H9 (cell line): Measurements from ENCODE around the gene CTIF. TPM values are rescaled to one million over a fixed set of nuclear protein-coding genes. Genes with fewer than 3 reads are reported as not detected.

Source experiments
- DNase-seq: peaks from one replicate; pipeline ENCODE4 v3.0.0-alpha.2; 2017
- H2AFZ ChIP-seq: one replicate; pipeline ENCODE4 v1.6.1; 2013; ENCODE audit warnings: mild to moderate bottlenecking, low read length, control low read depth, moderate library complexity
- H2AK5ac ChIP-seq: 2 replicates; pipeline ENCODE4 v1.6.1; 2013; ENCODE audit warnings: low read length, control low read depth, mixed read lengths; ENCODE audit not compliant: insufficient read length
- H2BK120ac ChIP-seq: one replicate; pipeline ENCODE4 v1.6.1; 2013; ENCODE audit warnings: low read depth, mild to moderate bottlenecking, low read length, control low read depth, inconsistent platforms; ENCODE audit not compliant: poor library complexity, severe bottlenecking
- H2BK12ac ChIP-seq: 2 replicates; pipeline ENCODE4 v1.6.1; 2013; ENCODE audit warnings: low read length, control low read depth, mixed read lengths, low read depth; ENCODE audit not compliant: insufficient read length
- H2BK15ac ChIP-seq: 2 replicates; pipeline ENCODE4 v1.6.1; 2013; ENCODE audit warnings: low read depth, low read length, control low read depth
- H2BK20ac ChIP-seq: one replicate; pipeline ENCODE4 v1.6.1; 2013; ENCODE audit warnings: low read depth, mild to moderate bottlenecking, low read length, control low read depth, inconsistent platforms; ENCODE audit not compliant: poor library complexity, severe bottlenecking
- H2BK5ac ChIP-seq: 2 replicates; pipeline ENCODE4 v1.6.1; 2013; ENCODE audit warnings: low read length, control low read depth, mixed read lengths; ENCODE audit not compliant: insufficient read length
- H3K14ac ChIP-seq: 2 replicates; pipeline ENCODE4 v1.6.1; 2013; ENCODE audit warnings: low read length, control low read depth; ENCODE audit not compliant: insufficient read depth
- H3K18ac ChIP-seq: 2 replicates; pipeline ENCODE4 v1.6.1; 2013; ENCODE audit warnings: low read depth, mild to moderate bottlenecking, mixed read lengths, low read length, control low read depth; ENCODE audit not compliant: insufficient read length
- H3K23ac ChIP-seq: 2 replicates; pipeline ENCODE4 v1.6.1; 2013; ENCODE audit warnings: low read length, control low read depth, mixed read lengths, low read depth; ENCODE audit not compliant: insufficient read length
- H3K23me2 ChIP-seq: 2 replicates; pipeline ENCODE4 v1.6.1; 2013; ENCODE audit warnings: low read depth, mild to moderate bottlenecking, mixed read lengths, low read length, control low read depth; ENCODE audit not compliant: insufficient read length, poor library complexity, severe bottlenecking
- H3K27ac ChIP-seq: 2 replicates; pipeline ENCODE4 v1.5.1; 2013; ENCODE audit warnings: low read length, control low read depth, mixed read lengths, low read depth; ENCODE audit not compliant: insufficient read length
- H3K27me3 ChIP-seq: 2 replicates; pipeline ENCODE4 v1.6.1; 2013; ENCODE audit warnings: low read length, control low read depth, inconsistent platforms; ENCODE audit not compliant: insufficient read depth
- H3K4ac ChIP-seq: 2 replicates; pipeline ENCODE4 v1.6.1; 2013; ENCODE audit warnings: low read depth, mild to moderate bottlenecking, control low read depth, inconsistent platforms, low read length, moderate library complexity
- H3K4me1 ChIP-seq: 2 replicates; pipeline ENCODE4 v1.6.1; 2013; ENCODE audit warnings: low read length, control low read depth, inconsistent platforms; ENCODE audit not compliant: insufficient read depth
- H3K4me2 ChIP-seq: 2 replicates; pipeline ENCODE4 v1.6.1; 2013; ENCODE audit warnings: low read length, control low read depth, mixed read lengths; ENCODE audit not compliant: insufficient read length, insufficient read depth
- H3K56ac ChIP-seq: 2 replicates; pipeline ENCODE4 v1.6.1; 2013; ENCODE audit warnings: low read depth, mild to moderate bottlenecking, mixed read lengths, low read length, control low read depth; ENCODE audit not compliant: insufficient read length
- H3K79me1 ChIP-seq: 2 replicates; pipeline ENCODE4 v1.6.1; 2013; ENCODE audit warnings: low read depth, mild to moderate bottlenecking, moderate library complexity, low read length, control low read depth, inconsistent platforms; ENCODE audit not compliant: insufficient read depth, poor library complexity, severe bottlenecking
- H3K79me2 ChIP-seq: 2 replicates; pipeline ENCODE4 v1.6.1; 2013; ENCODE audit warnings: low read length, control low read depth, inconsistent platforms; ENCODE audit not compliant: insufficient read depth
- H3K9ac ChIP-seq: 2 replicates; pipeline ENCODE4 v1.6.1; 2013; ENCODE audit warnings: low read length, control low read depth, mixed read lengths; ENCODE audit not compliant: insufficient read length; ENCODE audit errors: extremely low read depth
- H3K9me3 ChIP-seq: one replicate; pipeline ENCODE4 v1.6.1; 2013; ENCODE audit warnings: low read depth, low read length, inconsistent platforms; ENCODE audit not compliant: control insufficient read depth
- H3T11ph ChIP-seq: one replicate; pipeline ENCODE4 v1.6.1; 2013; ENCODE audit warnings: mild to moderate bottlenecking, low read length, control low read depth, inconsistent platforms
- H4K20me1 ChIP-seq: one replicate; pipeline ENCODE4 v1.6.1; 2013; ENCODE audit not compliant: control insufficient read depth, insufficient read length, insufficient read depth
- H4K5ac ChIP-seq: 2 replicates; pipeline ENCODE4 v1.6.1; 2013; ENCODE audit warnings: low read depth, mild to moderate bottlenecking, mixed read lengths, low read length, control low read depth; ENCODE audit not compliant: insufficient read length
- H4K8ac ChIP-seq: replicated peaks from 2 replicates; pipeline ENCODE4 v1.6.1; 2013; ENCODE audit warnings: low read length, control low read depth, mixed read lengths, low read depth; ENCODE audit not compliant: insufficient read length
- H4K91ac ChIP-seq: 2 replicates; pipeline ENCODE4 v1.6.1; 2013; ENCODE audit warnings: low read depth, mild to moderate bottlenecking, moderate library complexity, mixed read lengths, low read length, control low read depth; ENCODE audit not compliant: insufficient read length
- H3K27ac Mint-ChIP-seq, 3 experiments: 2 replicates in 2 of 3; 3 replicates in 1 of 3; pipeline ENCODE4 v1.8.0; 2020 to 2021; ENCODE audit warnings: mixed read lengths in 3 of 3, mild to moderate bottlenecking in 1 of 3, moderate library complexity in 1 of 3
- H3K27me3 Mint-ChIP-seq: 2 replicates; pipeline ENCODE4 v1.8.0; 2021; ENCODE audit warnings: low read depth, mild to moderate bottlenecking, moderate library complexity, mixed read lengths
- H3K36me3 Mint-ChIP-seq, 3 experiments: 2 replicates in 2 of 3; 3 replicates in 1 of 3; pipeline ENCODE4 v1.8.0; 2020 to 2021; ENCODE audit warnings: low read depth in 3 of 3, mixed read lengths in 3 of 3; ENCODE audit not compliant: insufficient read depth in 1 of 3
- H3K4me1 Mint-ChIP-seq, 2 experiments: 2 replicates each; pipeline ENCODE4 v1.8.0; 2020; ENCODE audit warnings: mixed read lengths in 2 of 2
- H3K4me3 Mint-ChIP-seq, 2 experiments: 2 replicates in 1 of 2; 3 replicates in 1 of 2; pipeline ENCODE4 v1.8.0; 2020 to 2021; ENCODE audit warnings: mild to moderate bottlenecking in 2 of 2, mixed read lengths in 2 of 2, moderate library complexity in 1 of 2
- H3K9me3 Mint-ChIP-seq, 2 experiments: 2 replicates in 1 of 2; 3 replicates in 1 of 2; pipeline ENCODE4 v1.8.0; 2020; ENCODE audit warnings: mild to moderate bottlenecking in 2 of 2, mixed read lengths in 2 of 2, moderate library complexity in 1 of 2
- WGBS: extraction: QIAGEN DNeasy Blood & Tissue Kit; methylation state at CpG from one replicate; pipeline ENCODE4 v1.1.7; 2013; ENCODE audit warnings: missing lambda C conversion rate, low lambda C conversion rate, mixed read lengths; ENCODE audit not compliant: insufficient read length; ENCODE audit errors: extremely low coverage; 5-methylcytosine and 5-hydroxymethylcytosine counted together
- total RNA-seq: library from RNA; stranded (reverse); gene quantifications from 2 replicates; pipeline ENCODE4 v1.2.1, GENCODE V29; 2021
- TF ChIP-seq, protein P1 (sequence below): fragments of 200-600 bp; sonication (generic); conservative IDR thresholded peaks from 3 replicates; pipeline ENCODE4 v1.8.0; 2021; ENCODE audit warnings: antibody characterized with exemption, mild to moderate bottlenecking

CTIF gene
- total RNA-seq, 1 experiment from 2014 or later: 15.8 TPM

DNA sequence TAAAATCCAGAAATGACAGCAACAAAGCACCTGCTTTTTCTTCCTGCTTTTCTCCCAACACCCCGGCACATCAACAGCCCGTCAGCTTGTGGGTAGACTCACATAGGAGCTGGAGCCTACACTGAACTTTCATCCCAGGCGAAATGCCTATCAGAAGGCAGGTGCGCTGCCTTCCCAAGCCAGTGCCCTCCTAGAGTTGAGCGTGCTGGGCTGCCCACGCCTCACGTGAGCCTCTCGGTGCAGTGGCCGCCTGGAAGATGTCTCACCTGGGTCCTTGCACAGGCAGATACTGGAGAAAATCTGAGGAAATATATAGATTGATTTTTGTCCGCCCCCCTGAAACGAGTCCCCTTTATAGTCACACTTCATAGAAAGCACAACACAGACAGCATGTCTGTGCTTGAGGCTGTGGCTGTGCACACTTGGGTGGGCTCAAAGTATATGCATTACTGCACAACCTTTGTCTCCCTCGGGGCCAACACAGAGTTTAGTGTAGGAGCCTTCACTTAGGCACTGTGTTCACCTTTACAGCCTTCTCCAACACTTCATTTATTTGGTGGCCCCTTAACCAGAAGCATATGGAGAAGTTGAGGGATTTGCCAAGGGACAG is 299.4 kb downstream of the CTIF start:
- H3K9ac ChIP-seq: no peak overlapping the region
- no peak overlapping the region for H3K4me3 Mint-ChIP-seq
- no CpG with 5 or more reads among the region's 12 CpGs for whole genome bisulfite sequencing

More for the DNA sequence above, 299.4 kb downstream of the CTIF start:
- DNase-seq: no peak
- Mint-ChIP-seq H3K4me1 (peaks cover 43 to 48% of the 10 kb centered on the region in 2 experiments), H3K27me3 (no peaks in the 10 kb centered on the region; the same call in 1 of the 2 replicates), H3K36me3 (no peaks in the 10 kb centered on the region), H3K9me3 (no peaks in the 10 kb centered on the region), H3K27ac (no peak overlapping the region)
- Histone ChIP-seq H3T11ph (no peak overlapping the region), H4K5ac (no peak overlapping the region), H2BK12ac (no peak overlapping the region), H3K4me1 (no peaks in the 10 kb centered on the region), H3K79me2 (no peaks in the 10 kb centered on the region), H3K27me3 (no peaks in the 10 kb centered on the region), H3K4me2 (no peak overlapping the region), H4K20me1 (no peaks in the 10 kb centered on the region), H4K91ac (no peak overlapping the region), H2BK5ac (no peak overlapping the region), H3K4ac (no peak overlapping the region), H4K8ac (no peak overlapping the region), H2AFZ (no peak overlapping the region), H3K14ac (no peak overlapping the region; the same call in 1 of the 2 replicates), H3K56ac (no peak overlapping the region), H3K27ac (no peak overlapping the region), H2AK5ac (no peak overlapping the region), H3K18ac (no peak overlapping the region), H2BK20ac (no peak overlapping the region), H3K23ac (no peak overlapping the region), H3K23me2 (no peaks in the 10 kb centered on the region), H2BK120ac (no peak overlapping the region), H3K79me1 (no peaks in the 10 kb centered on the region), H2BK15ac (no peak overlapping the region), H3K9me3 (no peaks in the 10 kb centered on the region)
- TF ChIP-seq, protein P1, sequence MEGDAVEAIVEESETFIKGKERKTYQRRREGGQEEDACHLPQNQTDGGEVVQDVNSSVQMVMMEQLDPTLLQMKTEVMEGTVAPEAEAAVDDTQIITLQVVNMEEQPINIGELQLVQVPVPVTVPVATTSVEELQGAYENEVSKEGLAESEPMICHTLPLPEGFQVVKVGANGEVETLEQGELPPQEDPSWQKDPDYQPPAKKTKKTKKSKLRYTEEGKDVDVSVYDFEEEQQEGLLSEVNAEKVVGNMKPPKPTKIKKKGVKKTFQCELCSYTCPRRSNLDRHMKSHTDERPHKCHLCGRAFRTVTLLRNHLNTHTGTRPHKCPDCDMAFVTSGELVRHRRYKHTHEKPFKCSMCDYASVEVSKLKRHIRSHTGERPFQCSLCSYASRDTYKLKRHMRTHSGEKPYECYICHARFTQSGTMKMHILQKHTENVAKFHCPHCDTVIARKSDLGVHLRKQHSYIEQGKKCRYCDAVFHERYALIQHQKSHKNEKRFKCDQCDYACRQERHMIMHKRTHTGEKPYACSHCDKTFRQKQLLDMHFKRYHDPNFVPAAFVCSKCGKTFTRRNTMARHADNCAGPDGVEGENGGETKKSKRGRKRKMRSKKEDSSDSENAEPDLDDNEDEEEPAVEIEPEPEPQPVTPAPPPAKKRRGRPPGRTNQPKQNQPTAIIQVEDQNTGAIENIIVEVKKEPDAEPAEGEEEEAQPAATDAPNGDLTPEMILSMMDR: no peak
